ENCODE measurements around the gene DIS3L2.
A peak's percentile ranks its signal among the peaks of the same experiment; 100 is the strongest.
"Not testable (repeated sequence)": the region's sequence is repeated elsewhere in the genome, so short reads cannot be mapped to it uniquely, and the experiment has no call there.

The DIS3L2 gene

GRCh38 chr2:232075080-232075479, 113.6 kb downstream of the DIS3L2 start:
- no peak for ATAC-seq

- ATAC-seq, result peak in 1 of 2 donors; percentile 64
Observed at GRCh38 chr2:232075859-232076258, 114.3 kb downstream of the DIS3L2 start.

GRCh38 chr2:232076272-232076671, 114.8 kb downstream of the DIS3L2 start:
- ATAC-seq, result peak in 1 of 2 donors; percentile 21

- no peak for ATAC-seq
Observed at GRCh38 chr2:232076736-232077135, 115.2 kb downstream of the DIS3L2 start.

- ATAC-seq, result no peak
Observed at GRCh38 chr2:232085164-232085563, 123.7 kb downstream of the DIS3L2 start.

- ATAC-seq, result no peak
Observed at GRCh38 chr2:232085826-232086425, 124.4 kb downstream of the DIS3L2 start.

- no peak for ATAC-seq
Observed at GRCh38 chr2:232088771-232089170, 127.3 kb downstream of the DIS3L2 start.

- ATAC-seq, result no peak
Observed at GRCh38 chr2:232094201-232094600, 132.7 kb downstream of the DIS3L2 start.

- no peak for ATAC-seq
Observed at GRCh38 chr2:232094883-232095282, 133.4 kb downstream of the DIS3L2 start.

GRCh38 chr2:232097260-232097659, 135.7 kb downstream of the DIS3L2 start:
- no peak for ATAC-seq

GRCh38 chr2:232097758-232098157, 136.2 kb downstream of the DIS3L2 start:
- ATAC-seq, result no peak

- no peak for ATAC-seq
Observed at GRCh38 chr2:232102380-232102779, 140.9 kb downstream of the DIS3L2 start.

- no peak for ATAC-seq
Observed at GRCh38 chr2:232103140-232103737, 141.7 kb downstream of the DIS3L2 start.

- ATAC-seq, result no peak
Observed at GRCh38 chr2:232104076-232104646, 142.6 kb downstream of the DIS3L2 start.

GRCh38 chr2:232111551-232111950, 150.0 kb downstream of the DIS3L2 start:
- ATAC-seq, result no peak

- ATAC-seq, result peak in 1 of 2 donors; percentile 60
Observed at GRCh38 chr2:232113821-232114220, 152.3 kb downstream of the DIS3L2 start.

GRCh38 chr2:232115728-232116361, 154.3 kb downstream of the DIS3L2 start:
- not testable (repeated sequence) for ATAC-seq

- no peak for ATAC-seq
Observed at GRCh38 chr2:232116852-232117251, 155.3 kb downstream of the DIS3L2 start.

GRCh38 chr2:232117413-232117812, 155.9 kb downstream of the DIS3L2 start:
- no peak for ATAC-seq

GRCh38 chr2:232120911-232121310, 159.4 kb downstream of the DIS3L2 start:
- no peak for ATAC-seq

GRCh38 chr2:232124309-232124708, 162.8 kb downstream of the DIS3L2 start:
- ATAC-seq, result no peak

GRCh38 chr2:232126301-232127099, 165.0 kb downstream of the DIS3L2 start:
- ATAC-seq, result no peak

GRCh38 chr2:232129483-232129882, 168.0 kb downstream of the DIS3L2 start:
- ATAC-seq, result no peak

Measured in activated CD4-positive, CD25-positive, alpha-beta regulatory T cell treated with anti-CD3 and anti-CD28 coated beads, Interleukin-2, amount 50 U/mL, for 24 hours (primary cell).